OCI-LY1 (cell line): ENCODE measurements around the gene GSE1.

ENCODE experiments used
- H2AFZ ChIP-seq: fragments of 200-600 bp; sonication (generic), shearing (Covaris generic); 2 replicates; pipeline ENCODE4 v1.6.0; 2014; ENCODE audit warnings: antibody characterized with exemption, mild to moderate bottlenecking, low read length
- H3F3A ChIP-seq: fragments of 200-600 bp; sonication (generic), shearing (Covaris generic); 2 replicates; pipeline ENCODE4 v1.6.0; 2014; ENCODE audit warnings: mild to moderate bottlenecking, antibody characterized with exemption, low read length, moderate library complexity; ENCODE audit not compliant: insufficient read depth
- H3K27ac ChIP-seq: fragments of 200-600 bp; sonication (generic); 2 replicates; pipeline ENCODE4 v1.5.1; 2014; ENCODE audit warnings: low read length, mixed run types, mild to moderate bottlenecking, low read depth; ENCODE audit not compliant: poor library complexity, severe bottlenecking
- H3K27me3 ChIP-seq: fragments of 200-600 bp; sonication (generic); 2 replicates; pipeline ENCODE4 v1.6.0; 2014; ENCODE audit warnings: antibody characterized with exemption, mild to moderate bottlenecking, low read length, moderate library complexity; ENCODE audit not compliant: insufficient read depth
- H3K36me3 ChIP-seq: fragments of 200-600 bp; sonication (generic); 2 replicates; pipeline ENCODE4 v1.6.1; 2014; ENCODE audit warnings: mild to moderate bottlenecking, antibody characterized with exemption, low read length, moderate library complexity, mixed read lengths; ENCODE audit not compliant: insufficient read depth
- H3K4me1 ChIP-seq: fragments of 200-600 bp; sonication (generic); 2 replicates; pipeline ENCODE4 v1.5.1; 2014; ENCODE audit warnings: mild to moderate bottlenecking, low read length, moderate library complexity; ENCODE audit not compliant: insufficient read depth, severe bottlenecking
- H3K4me2 ChIP-seq: fragments of 200-600 bp; sonication (generic), shearing (Covaris generic); 2 replicates; pipeline ENCODE4 v1.6.1; 2014; ENCODE audit warnings: low read length
- H3K4me3 ChIP-seq: fragments of 200-600 bp; sonication (generic); 2 replicates; pipeline ENCODE4 v1.5.1; 2014; ENCODE audit warnings: low read length, low read depth, mild to moderate bottlenecking, mixed read lengths; ENCODE audit not compliant: poor library complexity, severe bottlenecking
- H3K79me2 ChIP-seq: fragments of 200-600 bp; shearing (Covaris generic); 2 replicates; pipeline ENCODE4 v1.6.1; 2016; ENCODE audit warnings: mixed run types, low read length, mixed read lengths; ENCODE audit not compliant: insufficient read depth
- H3K9ac ChIP-seq: fragments of 200-600 bp; sonication (generic), shearing (Covaris generic); 2 replicates; pipeline ENCODE4 v1.6.1; 2014; ENCODE audit warnings: mild to moderate bottlenecking, low read length, mixed read lengths
- H3K9me2 ChIP-seq: fragments of 200-600 bp; sonication (generic), shearing (Covaris generic); 2 replicates; pipeline ENCODE4 v1.6.1; 2014; ENCODE audit warnings: low read depth, mild to moderate bottlenecking, low read length, mixed read lengths
- H3K9me3 ChIP-seq: fragments of 200-600 bp; shearing (Covaris generic); 2 replicates; pipeline ENCODE4 v1.6.1; 2014; ENCODE audit warnings: low read length, mixed read lengths
- H4K20me1 ChIP-seq: fragments of 200-600 bp; sonication (generic), shearing (Covaris generic); 2 replicates; pipeline ENCODE4 v1.6.0; 2016; ENCODE audit warnings: mild to moderate bottlenecking, low read length; ENCODE audit not compliant: insufficient read depth
- EZH2 ChIP-seq: fragments of 200-600 bp; sonication (generic), shearing (Covaris generic); IDR thresholded peaks from 2 replicates; pipeline ENCODE4 v1.8.0; 2017; ENCODE audit warnings: borderline replicate concordance, mixed run types, mild to moderate bottlenecking, antibody characterized with exemption, low read length, moderate library complexity, mixed read lengths
- TF ChIP-seq, protein P1 (sequence below): fragments of 200-600 bp; sonication (generic), shearing (Covaris generic); IDR thresholded peaks from 2 replicates; pipeline ENCODE4 v1.5.1; 2017; ENCODE audit warnings: mild to moderate bottlenecking, antibody characterized with exemption, low read length, moderate library complexity, mixed read lengths

Gene GSE1

GRCh38 chr16:85616607-85617321, 3.6 kb downstream of the GSE1 start:
- Histone ChIP-seq H3K36me3 (peaks cover 14% of the 10 kb centered on the region; the same call in 1 of the 2 replicates), H3F3A (no peaks in the 10 kb centered on the region), H4K20me1 (no peaks in the 10 kb centered on the region), H3K4me3 (peak overlapping the region; percentile 75), H3K27ac (peak overlapping the region; percentile 55), H3K9ac (peak overlapping the region; percentile 47; the same call in 1 of the 2 replicates), H3K9me2 (no peaks in the 10 kb centered on the region), H3K79me2 (peaks cover 48% of the 10 kb centered on the region), H2AFZ (no peak overlapping the region), H3K27me3 (no peaks in the 10 kb centered on the region), H3K4me2 (peak overlapping the region; percentile 77), H3K4me1 (peaks cover 50% of the 10 kb centered on the region), H3K9me3 (no peaks in the 10 kb centered on the region)
- TF ChIP-seq, protein P1, sequence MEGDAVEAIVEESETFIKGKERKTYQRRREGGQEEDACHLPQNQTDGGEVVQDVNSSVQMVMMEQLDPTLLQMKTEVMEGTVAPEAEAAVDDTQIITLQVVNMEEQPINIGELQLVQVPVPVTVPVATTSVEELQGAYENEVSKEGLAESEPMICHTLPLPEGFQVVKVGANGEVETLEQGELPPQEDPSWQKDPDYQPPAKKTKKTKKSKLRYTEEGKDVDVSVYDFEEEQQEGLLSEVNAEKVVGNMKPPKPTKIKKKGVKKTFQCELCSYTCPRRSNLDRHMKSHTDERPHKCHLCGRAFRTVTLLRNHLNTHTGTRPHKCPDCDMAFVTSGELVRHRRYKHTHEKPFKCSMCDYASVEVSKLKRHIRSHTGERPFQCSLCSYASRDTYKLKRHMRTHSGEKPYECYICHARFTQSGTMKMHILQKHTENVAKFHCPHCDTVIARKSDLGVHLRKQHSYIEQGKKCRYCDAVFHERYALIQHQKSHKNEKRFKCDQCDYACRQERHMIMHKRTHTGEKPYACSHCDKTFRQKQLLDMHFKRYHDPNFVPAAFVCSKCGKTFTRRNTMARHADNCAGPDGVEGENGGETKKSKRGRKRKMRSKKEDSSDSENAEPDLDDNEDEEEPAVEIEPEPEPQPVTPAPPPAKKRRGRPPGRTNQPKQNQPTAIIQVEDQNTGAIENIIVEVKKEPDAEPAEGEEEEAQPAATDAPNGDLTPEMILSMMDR = no peak
- no peak for TF ChIP-seq EZH2

- H3K4me3 ChIP-seq = no peak overlapping the region
- peaks cover 60% of the 10 kb centered on the region for H3K79me2 ChIP-seq
- H2AFZ ChIP-seq = no peak overlapping the region
- peaks cover 43% of the 10 kb centered on the region for H3K4me1 ChIP-seq
- H3K9me2 ChIP-seq = no peaks in the 10 kb centered on the region
- H3K9ac ChIP-seq = peak overlapping the region; percentile 3; the same call in 1 of the 2 replicates
- H3K27ac ChIP-seq = peak overlapping the region; percentile 58
- H3K4me2 ChIP-seq = peak overlapping the region; percentile 17; the same call in 1 of the 2 replicates
- H3K27me3 ChIP-seq = no peaks in the 10 kb centered on the region
- no peaks in the 10 kb centered on the region for H3F3A ChIP-seq
- no peaks in the 10 kb centered on the region for H3K9me3 ChIP-seq
- no peak for TF ChIP-seq EZH2
- TF ChIP-seq, protein P1 = no peak
- H3K36me3 ChIP-seq = peaks cover 14% of the 10 kb centered on the region; the same call in 1 of the 2 replicates
- H4K20me1 ChIP-seq = no peaks in the 10 kb centered on the region
Observed at GRCh38 chr16:85617948-85618347, 4.8 kb downstream of the GSE1 start.

DNA sequence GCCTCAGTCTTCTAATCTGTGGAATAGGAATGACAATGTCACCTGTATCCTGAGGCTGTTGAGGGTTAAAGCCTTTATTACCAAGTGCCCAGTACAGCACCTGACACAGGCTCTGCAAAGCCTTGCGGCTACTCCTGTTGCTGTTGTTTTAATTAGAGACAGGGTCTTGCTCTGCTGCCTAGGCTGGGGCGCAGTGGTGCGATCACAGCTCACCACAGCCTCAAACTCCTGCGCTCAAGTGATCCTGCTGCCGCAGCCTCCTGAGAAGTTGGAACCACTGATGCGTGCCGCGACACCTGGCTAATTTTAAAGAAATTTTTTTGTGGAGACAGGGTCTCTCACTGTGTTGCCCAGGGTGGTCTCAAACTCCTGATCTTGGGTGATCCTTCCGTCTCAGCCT, 5.4 kb downstream of the GSE1 start:
- peak overlapping the region; percentile 58 for H3K27ac ChIP-seq
- H3K4me2 ChIP-seq = peak overlapping the region; percentile 17; the same call in 1 of the 2 replicates
- H2AFZ ChIP-seq = no peak overlapping the region

More for the DNA sequence above, 5.4 kb downstream of the GSE1 start:
- no peak for TF ChIP-seq EZH2
- TF ChIP-seq, protein P1 = no peak
- no peaks in the 10 kb centered on the region for H4K20me1 ChIP-seq
- no peaks in the 10 kb centered on the region for H3K27me3 ChIP-seq
- H3K9me3 ChIP-seq = no peaks in the 10 kb centered on the region
- peaks cover 65% of the 10 kb centered on the region for H3K79me2 ChIP-seq
- H3K4me3 ChIP-seq = no peak overlapping the region
- peaks cover 14% of the 10 kb centered on the region; the same call in 1 of the 2 replicates for H3K36me3 ChIP-seq
- no peaks in the 10 kb centered on the region for H3K9me2 ChIP-seq
- H3F3A ChIP-seq = no peaks in the 10 kb centered on the region
- no peak overlapping the region; the same call in 1 of the 2 replicates for H3K9ac ChIP-seq
- H3K4me1 ChIP-seq = peaks cover 43% of the 10 kb centered on the region
